C4-2B (cell line): ENCODE data around the gene OSBPL10.
"Not testable (repeated sequence)": the region's sequence is repeated elsewhere in the genome, so short reads cannot be mapped to it uniquely, and the experiment has no call there.

Source experiments
- CTCF ChIP-seq: fragments of 450-650 bp; conservative IDR thresholded peaks from 2 replicates; pipeline ENCODE4 v1.5.1; 2017; ENCODE audit warnings: mild to moderate bottlenecking
- ZFX ChIP-seq: fragments of 450-650 bp; IDR thresholded peaks from 2 replicates; pipeline ENCODE4 v1.6.1; 2017

DNA sequence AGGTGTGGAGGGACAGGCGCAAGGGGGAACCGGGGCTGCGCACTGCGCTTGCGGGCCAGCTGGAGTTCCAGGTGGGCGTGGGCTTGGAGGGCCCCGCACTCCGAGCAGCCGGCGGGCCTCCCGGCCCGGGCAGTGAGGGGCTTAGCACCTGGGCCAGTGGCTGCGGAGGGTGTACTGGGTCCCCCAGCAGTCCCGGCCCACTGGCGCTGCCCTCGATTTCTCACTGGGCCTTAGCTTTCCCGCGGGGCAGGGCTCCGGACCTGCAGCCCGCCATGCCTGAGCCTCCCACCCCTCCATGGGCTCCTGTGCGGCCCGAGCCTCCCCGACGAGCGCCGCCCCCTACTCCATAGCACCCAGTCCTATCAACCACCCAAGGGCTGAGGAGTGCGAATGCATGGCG lies 111.0 kb downstream of the OSBPL10 start:
- TF ChIP-seq CTCF, ZFX: not testable (repeated sequence)
